GM19240 (cell line): ENCODE measurements around the gene CPNE4.
A peak's percentile ranks its signal among the peaks of the same experiment; 100 is the strongest.

Experiments used
- DNase-seq: peaks from one replicate; pipeline ENCODE4 v3.0.0; 2011; ENCODE audit warnings: low spot score; ENCODE audit not compliant: insufficient read length

CPNE4 gene

GRCh38 chr3:131738095-131738494 is 296.7 kb downstream of the CPNE4 start:
- DNase-seq = no peak

GRCh38 chr3:131735544-131735943 is 299.3 kb downstream of the CPNE4 start:
- no peak for DNase-seq

GRCh38 chr3:131735116-131735515 is 299.7 kb downstream of the CPNE4 start:
- no peak for DNase-seq

GRCh38 chr3:131733086-131733841 is 301.6 kb downstream of the CPNE4 start:
- DNase-seq = no peak

- no peak for DNase-seq
Measured at GRCh38 chr3:131731709-131732108, 303.1 kb downstream of the CPNE4 start.

GRCh38 chr3:131730581-131730980 is 304.2 kb downstream of the CPNE4 start:
- DNase-seq = no peak

GRCh38 chr3:131729643-131730017 is 305.2 kb downstream of the CPNE4 start:
- DNase-seq = no peak

GRCh38 chr3:131728898-131729642 is 305.7 kb downstream of the CPNE4 start:
- no peak for DNase-seq

GRCh38 chr3:131725414-131725813 is 309.4 kb downstream of the CPNE4 start:
- DNase-seq = no peak

- no peak for DNase-seq
Measured at GRCh38 chr3:131723343-131723742, 311.5 kb downstream of the CPNE4 start.

- DNase-seq = no peak
Measured at GRCh38 chr3:131717493-131717892, 317.3 kb downstream of the CPNE4 start.

- DNase-seq = no peak
Measured at GRCh38 chr3:131716943-131717342, 317.9 kb downstream of the CPNE4 start.

- DNase-seq = no peak
Measured at GRCh38 chr3:131716007-131716406, 318.8 kb downstream of the CPNE4 start.

GRCh38 chr3:131714585-131715220 is 320.1 kb downstream of the CPNE4 start:
- peak; percentile 21 for DNase-seq

- no peak for DNase-seq
Measured at GRCh38 chr3:131713416-131714123, 321.2 kb downstream of the CPNE4 start.

GRCh38 chr3:131712662-131713061 is 322.2 kb downstream of the CPNE4 start:
- no peak for DNase-seq

GRCh38 chr3:131711114-131711768 is 323.6 kb downstream of the CPNE4 start:
- no peak for DNase-seq

- no peak for DNase-seq
Measured at GRCh38 chr3:131708241-131708640, 326.6 kb downstream of the CPNE4 start.

GRCh38 chr3:131705558-131706051 is 329.2 kb downstream of the CPNE4 start:
- DNase-seq = no peak

- no peak for DNase-seq
Measured at GRCh38 chr3:131705099-131705498, 329.7 kb downstream of the CPNE4 start.

GRCh38 chr3:131704098-131704497 is 330.7 kb downstream of the CPNE4 start:
- no peak for DNase-seq
